Measurements from ENCODE around the gene OR1S1.
A peak's percentile ranks its signal among the peaks of the same experiment; 100 is the strongest.
"Not testable (repeated sequence)": the region's sequence is repeated elsewhere in the genome, so short reads cannot be mapped to it uniquely, and the experiment has no call there.

The OR1S1 gene

GRCh38 chr11:58212420-58212819 is at the start of gene OR1S1:
Gene OR1S1 (plus strand): TSS chr11:58212720.
- not testable (repeated sequence) for DNase-seq (ENCODE audit: low spot score)

DNA sequence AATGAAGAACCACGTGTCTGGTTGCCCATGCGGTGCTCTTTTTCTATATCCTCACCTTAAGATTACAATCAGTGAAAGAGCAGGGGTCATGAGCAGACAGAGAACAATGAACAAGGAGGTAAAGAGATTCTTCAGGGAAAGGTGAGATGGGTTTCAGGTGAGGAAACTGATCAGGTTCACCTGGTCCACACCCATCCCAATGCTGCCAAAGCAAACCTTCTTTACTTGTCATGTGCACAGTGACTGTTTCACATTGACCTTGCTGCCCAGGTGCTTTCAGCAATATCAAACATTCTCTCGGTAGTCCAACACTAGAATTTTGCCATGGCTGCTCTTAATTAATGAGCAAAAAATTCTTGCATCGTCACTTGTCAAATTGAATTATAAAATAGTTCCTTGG is 48.1 kb upstream of the OR1S1 start:
- no peak for DNase-seq (ENCODE audit: low spot score)

GRCh38 chr11:58164990-58165389 is 47.5 kb upstream of the OR1S1 start:
- no peak for DNase-seq (ENCODE audit: low spot score)

- no peak for DNase-seq (ENCODE audit: low spot score)
Observed at GRCh38 chr11:58165504-58166106, 46.9 kb upstream of the OR1S1 start.

- DNase-seq (ENCODE audit: low spot score), result no peak
Observed at GRCh38 chr11:58177409-58178054, 35.0 kb upstream of the OR1S1 start.

GRCh38 chr11:58178444-58178843 is 34.1 kb upstream of the OR1S1 start:
- DNase-seq (ENCODE audit: low spot score), result no peak

- peak; percentile 6 for DNase-seq (ENCODE audit: low spot score)
Observed at GRCh38 chr11:58179648-58180047, 32.9 kb upstream of the OR1S1 start.

DNA sequence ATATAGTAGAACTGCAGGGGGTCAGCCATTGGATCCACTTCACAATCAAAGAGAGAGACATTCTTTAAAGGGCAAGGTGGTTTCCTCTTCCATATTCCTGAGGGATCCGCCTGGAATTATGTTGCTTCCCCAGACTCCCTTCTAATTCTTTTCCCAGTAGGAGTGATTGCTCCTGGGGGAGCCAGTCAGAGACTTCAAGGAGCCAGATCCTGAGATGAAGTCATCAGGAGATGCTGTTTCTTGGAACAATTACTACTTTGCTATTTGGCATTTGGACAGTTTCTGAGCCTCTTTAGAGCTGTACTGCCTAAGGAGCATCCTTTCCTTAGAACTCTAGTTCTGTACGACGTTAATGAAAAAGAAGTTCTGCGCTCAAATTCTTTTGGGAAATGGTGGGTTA is 25.6 kb upstream of the OR1S1 start:
- DNase-seq (ENCODE audit: low spot score), result no peak

DNA sequence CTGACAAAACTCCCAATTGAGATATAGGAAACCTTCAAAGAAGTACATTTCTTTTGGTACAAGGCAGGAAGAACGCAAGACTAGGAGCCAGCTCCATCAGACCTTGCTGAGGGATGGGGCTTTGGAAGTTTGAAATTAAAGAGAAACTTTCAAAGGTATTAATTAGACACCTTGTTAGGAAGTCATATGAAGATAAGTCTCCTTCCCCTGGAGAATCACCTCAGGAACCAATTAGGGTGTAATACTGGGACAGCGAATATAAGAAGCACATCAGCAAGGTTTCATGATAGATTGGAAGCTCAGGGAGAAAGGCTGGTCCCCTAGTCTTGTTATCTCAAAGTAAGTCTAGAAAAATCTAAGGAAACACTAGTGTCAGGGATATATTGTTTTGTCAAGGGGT is 23.8 kb upstream of the OR1S1 start, which contains the start of gene OR9Q2:
OR9Q2 (plus strand) TSS at position 301 of the 400 bp plus-strand sequence. CDS start 1,421 bp downstream, outside the sequence.
- DNase-seq (ENCODE audit: low spot score), result no peak

- DNase-seq (ENCODE audit: low spot score), result no peak
Observed at GRCh38 chr11:58192229-58192628, 20.3 kb upstream of the OR1S1 start.

DNA sequence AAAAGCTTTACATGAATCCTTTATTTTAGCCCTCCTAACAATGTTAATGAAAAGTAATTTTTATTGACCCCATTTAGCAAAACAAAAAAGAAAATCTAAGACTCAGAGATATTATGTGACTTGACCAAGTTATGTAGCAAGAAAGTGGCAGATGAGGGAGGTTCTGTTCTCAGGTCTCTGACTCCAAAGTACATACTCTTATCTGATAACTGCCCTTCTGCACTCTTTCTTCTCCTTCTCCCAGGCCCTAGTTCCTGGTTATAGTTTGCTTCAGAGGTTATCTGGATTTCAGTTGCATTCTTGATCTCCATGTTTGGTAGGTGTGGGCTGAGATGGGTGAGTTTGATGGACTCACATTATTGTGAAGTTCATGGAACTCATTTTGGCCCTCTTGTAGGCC is 19.1 kb upstream of the OR1S1 start:
- no peak for DNase-seq (ENCODE audit: low spot score)

GRCh38 chr11:58195939-58196338 is 16.6 kb upstream of the OR1S1 start:
- no peak for DNase-seq (ENCODE audit: low spot score)

GRCh38 chr11:58199271-58199670 is 13.2 kb upstream of the OR1S1 start:
- no peak for DNase-seq (ENCODE audit: low spot score)

DNA sequence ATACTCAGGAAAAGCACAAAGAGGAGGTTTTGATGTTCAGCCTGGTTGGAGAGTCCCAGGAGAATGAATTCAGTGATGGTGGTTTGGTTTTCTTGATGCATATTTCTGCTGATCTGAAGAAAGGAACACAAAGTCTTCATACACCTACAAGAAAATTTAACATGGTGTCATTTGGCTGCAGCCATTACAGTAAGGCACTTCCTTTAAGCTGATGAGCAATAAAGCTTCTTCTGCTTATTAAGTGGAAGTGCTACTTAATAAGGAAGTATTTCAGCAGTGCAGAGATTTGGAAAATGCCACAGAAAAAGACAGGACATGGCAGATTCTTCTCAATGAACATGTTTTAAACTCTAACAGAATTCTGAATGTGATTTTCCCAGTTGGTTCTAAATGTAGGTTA is 8.5 kb upstream of the OR1S1 start, which contains the start of gene OR1S2:
OR1S2 (minus strand) TSS at position 101 of the 400 bp plus-strand sequence; CDS start at position 101, 0 bp downstream.
- no peak for DNase-seq (ENCODE audit: low spot score)

GRCh38 chr11:58216476-58216875 is 4.0 kb downstream of the OR1S1 start:
- no peak for DNase-seq (ENCODE audit: low spot score)

DNA sequence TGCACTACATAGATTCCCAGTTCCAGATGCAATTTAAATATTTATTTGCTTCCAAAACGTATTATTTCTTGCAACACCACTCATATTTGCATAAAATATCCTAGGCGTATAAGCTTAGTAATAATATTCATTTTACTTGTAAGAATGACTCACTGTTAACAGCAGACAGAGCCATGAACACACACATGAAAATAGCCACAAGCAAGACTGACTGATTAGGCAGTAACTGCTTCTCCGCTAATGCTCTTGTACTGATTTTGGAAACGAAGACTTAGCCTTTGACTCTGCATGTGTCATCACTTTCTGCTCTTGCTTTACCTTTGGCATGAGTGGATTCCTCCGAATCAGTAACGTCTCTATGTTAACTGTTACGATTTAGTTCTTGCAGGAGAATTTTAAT is 10.2 kb downstream of the OR1S1 start:
- no peak for DNase-seq (ENCODE audit: low spot score)

- DNase-seq (ENCODE audit: low spot score), result no peak
Observed at GRCh38 chr11:58227956-58228615, 15.6 kb downstream of the OR1S1 start.

- DNase-seq (ENCODE audit: low spot score), result no peak
Observed at GRCh38 chr11:58243954-58244353, 31.4 kb downstream of the OR1S1 start.

DNA sequence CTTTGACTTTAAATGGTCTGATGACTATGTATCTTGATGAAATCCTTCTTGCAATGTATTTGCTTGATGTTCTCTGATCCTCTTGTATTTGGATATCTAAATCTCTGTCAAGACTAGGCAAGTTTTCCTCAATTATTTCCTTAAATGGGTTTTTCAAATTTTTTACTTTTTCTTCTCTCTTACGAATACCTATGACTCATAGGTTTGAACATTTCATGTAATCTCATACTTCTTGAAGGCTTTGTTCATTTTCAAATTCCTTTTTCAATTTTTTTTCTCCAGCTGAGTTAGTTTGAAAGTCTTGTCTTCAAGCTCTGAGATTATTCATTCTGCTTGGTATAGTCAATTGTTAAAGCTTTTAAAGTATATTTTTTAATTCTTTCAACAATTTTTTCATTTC is 42.4 kb downstream of the OR1S1 start:
- DNase-seq (ENCODE audit: low spot score), result no peak

DNA sequence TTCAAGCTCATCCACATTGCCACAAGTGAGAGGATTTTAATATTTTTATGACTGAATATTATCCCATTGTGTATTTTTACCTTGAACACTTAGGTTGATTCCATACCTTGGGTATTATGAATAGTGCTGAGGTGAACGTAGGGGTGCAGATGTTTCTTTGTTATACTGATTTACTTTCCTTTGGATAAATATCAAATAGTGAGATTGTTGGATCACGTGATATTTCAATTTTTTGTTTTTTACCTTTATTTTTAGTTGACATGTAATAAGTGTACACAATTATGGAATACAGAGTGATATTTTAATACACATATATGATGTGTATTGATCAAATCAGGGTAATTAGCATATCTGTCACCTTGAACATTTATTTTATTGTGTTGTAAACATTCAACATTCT is 47.5 kb downstream of the OR1S1 start:
- DNase-seq (ENCODE audit: low spot score), result no peak

Data from hematopoietic multipotent progenitor cell treated with erythropoietin and hydrocortisone succinate and interleukin-3 and kit ligand, for 15 days (in vitro differentiated cells).